Cardiac septum (tissue), 1 donor: ENCODE measurements around the gene SPRR2E. TPM values are rescaled to one million over a fixed set of nuclear protein-coding genes. Genes with fewer than 3 reads are reported as not detected.
"Not testable (repeated sequence)": the region's sequence is repeated elsewhere in the genome, so short reads cannot be mapped to it uniquely, and the experiment has no call there.

Experiments
- DNase-seq: peaks from one replicate; pipeline ENCODE4 v3.0.0-alpha.2; 2020; ENCODE audit warnings: low spot score
- intact Hi-C: fragments of 100-400 bp; cut with DNase I; formaldehyde crosslinking; loops from one replicate; pipeline ENCODE4 v1.14.0; 2022
- long read RNA-seq: library from polyadenylated mRNA; unstranded; transcript quantifications from one replicate; pipeline ENCODE4 v2.0.0, GENCODE V29; 2021
- total RNA-seq: library from RNA; stranded (reverse); fragmentation: NEBNext Ultra II Directional; extraction: Animal tissue kit (Norgen Biotek cat#: 25700); gene quantifications from one replicate; pipeline ENCODE4 v1.2.1, GENCODE V29; 2021
- donor health status: DM: no; HTN: no; CAD: no.

The SPRR2E gene
- not detected for total RNA-seq
- long read RNA-seq: 0 reads

DNA sequence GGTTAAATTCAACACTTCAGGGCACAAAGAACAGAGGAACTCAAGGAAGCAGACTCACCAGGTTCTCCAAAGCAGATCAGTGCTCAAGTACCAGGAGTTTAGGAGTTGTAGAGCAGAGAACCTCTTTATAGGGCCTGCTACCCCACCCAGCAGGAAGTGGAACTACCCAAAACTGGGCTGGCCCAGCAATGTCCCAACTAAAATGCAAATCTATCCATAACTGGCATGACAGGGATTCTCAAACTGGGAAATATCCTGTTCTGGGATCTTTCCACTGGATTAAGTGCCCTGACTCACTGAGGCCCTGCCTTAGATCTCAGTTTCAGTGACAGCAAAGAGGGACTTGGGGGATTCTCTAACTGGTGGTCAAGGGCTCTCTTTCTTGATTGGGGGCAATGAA is at the start of gene SPRR2E:
Gene SPRR2E, minus strand, starts transcription at position 101 of the 400 bp plus-strand sequence. CDS start 775 bp downstream, outside the sequence.
- DNase-seq: no peak
- intact Hi-C loops: no loop called here

DNA sequence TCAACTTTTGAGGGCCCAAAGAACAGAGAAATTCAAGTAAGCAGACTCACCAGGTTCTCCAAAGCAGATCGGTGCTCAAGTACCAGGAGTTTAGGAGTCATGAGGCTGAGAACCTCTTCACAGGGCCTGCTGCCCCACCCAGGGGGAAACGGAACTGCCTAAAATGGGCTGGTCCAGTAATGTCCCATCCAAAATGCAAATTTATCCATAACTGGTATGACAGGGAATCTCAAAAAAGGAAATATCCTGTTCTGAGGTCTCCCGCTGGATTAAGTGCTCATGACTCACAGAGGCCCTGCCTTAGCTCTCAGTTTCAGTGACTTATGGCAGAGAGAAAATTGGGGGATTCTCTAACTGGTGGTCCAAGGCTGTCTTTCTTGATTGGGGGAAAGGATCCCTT is 47.1 kb upstream of the SPRR2E start:
- DNase-seq: no peak
- intact Hi-C loops: no loop called here

DNA sequence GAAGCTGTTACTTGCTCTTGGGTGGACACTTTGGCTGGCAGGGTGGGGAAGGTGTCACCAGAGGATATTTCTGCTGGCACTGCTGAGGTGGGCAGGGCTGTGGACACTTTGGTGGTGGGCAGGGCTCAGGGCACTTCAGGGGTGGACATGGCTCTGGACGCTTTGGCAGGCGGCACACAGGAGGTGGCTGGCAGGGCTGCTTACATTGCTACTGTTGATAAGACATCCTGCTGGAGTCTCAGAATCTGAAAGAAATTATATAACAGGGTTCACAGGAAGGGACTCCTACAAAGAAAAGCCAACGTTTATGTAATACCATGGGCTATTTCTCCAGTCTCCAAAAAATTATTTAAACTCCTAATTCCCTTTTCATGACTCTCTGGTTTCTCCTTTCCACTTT is 46.2 kb upstream of the SPRR2E start:
- intact Hi-C loops: no loop called here
- no peak for DNase-seq

DNA sequence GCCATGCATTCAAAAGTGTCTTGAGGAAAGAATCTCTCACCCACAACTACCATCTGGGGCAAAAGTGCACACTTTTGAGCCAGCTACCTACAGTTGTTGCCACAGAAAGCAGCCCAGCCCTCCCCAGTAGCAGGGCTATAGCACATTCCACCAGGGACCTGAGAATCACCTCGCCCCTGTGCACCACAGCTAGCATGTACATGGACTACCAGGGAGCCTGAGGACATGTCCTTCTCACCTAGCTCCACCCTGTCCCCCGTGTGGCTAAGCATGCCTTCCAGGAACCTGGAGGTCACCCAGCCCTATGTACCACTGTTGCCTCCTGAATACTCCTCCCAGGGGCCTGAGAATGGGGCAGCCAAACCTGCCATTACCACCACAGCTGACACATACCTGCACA is 39.4 kb upstream of the SPRR2E start:
- no peak for DNase-seq
- intact Hi-C loops: no loop called here

DNA sequence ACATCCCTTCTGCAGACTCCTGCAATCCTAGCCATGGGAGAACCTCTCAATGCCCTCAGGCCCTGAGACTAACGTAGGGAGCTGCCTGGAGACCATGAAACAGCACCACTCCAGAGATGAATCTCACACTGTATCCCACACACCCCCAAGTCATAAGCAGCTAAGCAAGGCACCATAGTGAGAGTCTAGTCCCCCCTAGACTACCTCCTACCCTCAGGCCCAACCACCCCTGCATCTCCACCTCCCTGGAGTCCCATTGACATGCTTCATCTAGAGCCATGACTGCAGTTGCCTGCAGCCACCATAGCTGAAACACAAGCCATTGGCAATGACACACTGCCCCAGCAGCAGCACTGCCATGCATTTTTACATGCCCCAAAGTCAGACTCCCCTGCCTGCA is 38.9 kb upstream of the SPRR2E start:
- DNase-seq: no peak
- intact Hi-C loops: no loop called here

DNA sequence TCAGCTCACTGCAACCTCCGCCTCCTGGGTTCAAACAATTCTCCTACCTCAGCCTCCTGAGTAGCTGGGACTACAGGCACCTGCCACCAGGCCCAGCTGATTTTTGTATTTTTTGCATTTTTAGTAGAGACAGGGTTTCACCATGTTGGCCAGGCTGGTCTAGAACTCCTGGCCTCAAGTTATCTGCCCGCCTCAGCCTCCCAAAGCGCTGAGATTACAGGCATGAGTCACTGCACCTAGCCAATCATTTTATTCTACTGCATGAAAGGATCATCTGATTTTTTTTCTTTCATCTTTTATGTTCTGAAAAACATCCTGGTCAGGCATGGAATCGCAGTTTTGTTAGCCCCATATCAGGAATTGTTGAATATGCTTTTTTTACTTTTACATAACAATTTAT is 34.4 kb upstream of the SPRR2E start:
- intact Hi-C loops, DNase-seq: not testable (repeated sequence)

GRCh38 chr1:153127296-153127695 is 33.0 kb upstream of the SPRR2E start:
- DNase-seq: no peak
- intact Hi-C loops: no loop called here

GRCh38 chr1:153125536-153125935 is 31.2 kb upstream of the SPRR2E start:
- no peak for DNase-seq
- intact Hi-C loops: no loop called here

GRCh38 chr1:153123793-153124192 is 29.5 kb upstream of the SPRR2E start:
- intact Hi-C loops: not testable (repeated sequence)

DNA sequence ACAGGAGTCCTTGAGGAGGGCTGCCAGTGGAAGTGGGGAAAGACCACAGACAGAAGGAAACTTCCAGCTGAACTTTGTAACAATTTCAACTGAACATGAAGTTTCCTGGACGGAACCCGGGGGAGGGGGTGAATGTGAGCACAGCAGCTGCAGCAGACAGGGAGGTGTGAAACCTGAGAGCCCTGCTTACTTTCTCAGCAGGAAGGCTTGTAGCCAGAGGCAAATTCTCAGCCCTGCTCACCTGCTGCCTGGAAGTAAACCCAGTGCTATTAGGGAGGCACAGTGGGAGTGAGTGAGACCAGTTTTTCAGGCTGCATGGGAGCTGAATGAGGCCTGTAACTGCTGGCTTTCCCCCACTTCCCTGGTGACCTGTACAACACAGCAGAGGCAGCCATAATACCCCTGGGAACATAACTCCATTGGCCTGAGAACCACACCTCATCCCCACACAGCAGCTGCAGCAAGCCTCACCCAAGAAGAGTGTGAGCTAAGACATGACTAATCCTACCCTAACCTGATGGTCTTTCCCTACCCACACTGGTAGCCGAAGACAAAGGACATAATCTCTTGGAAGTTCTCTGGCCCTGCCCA is 28.6 kb upstream of the SPRR2E start:
- intact Hi-C loops: no loop called here
- no peak for DNase-seq

More at GRCh38 chr1:153123793-153124192, 29.5 kb upstream of the SPRR2E start:
- not testable (repeated sequence) for DNase-seq

- DNase-seq: no peak
- intact Hi-C loops: no loop called here
Observed at GRCh38 chr1:153120945-153121344, 26.6 kb upstream of the SPRR2E start.

- no peak for DNase-seq
- intact Hi-C loops: no loop called here
Observed at GRCh38 chr1:153119491-153119971, 25.2 kb upstream of the SPRR2E start.

GRCh38 chr1:153115264-153115663 is 20.9 kb upstream of the SPRR2E start:
- intact Hi-C loops, DNase-seq: not testable (repeated sequence)

DNA sequence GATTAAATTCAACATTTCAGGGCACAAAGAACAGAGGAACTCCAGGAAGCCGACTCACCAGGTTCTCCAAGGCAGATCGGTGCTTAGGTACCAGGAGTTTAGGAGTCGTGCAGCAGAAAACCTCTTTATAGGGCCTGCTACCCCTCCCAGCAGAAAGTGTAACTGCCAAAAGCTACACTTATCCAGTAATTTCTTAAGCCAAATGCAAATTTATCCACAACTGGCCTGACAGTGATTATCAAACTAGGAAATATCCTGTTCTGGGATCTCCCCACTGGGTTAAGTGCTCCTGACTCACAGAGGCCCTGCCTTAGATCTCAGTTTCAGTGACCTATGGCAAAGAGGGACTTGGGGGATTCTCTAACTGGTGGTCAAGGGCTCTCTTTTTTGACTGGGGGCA is 19.1 kb upstream of the SPRR2E start, which contains the start of gene SPRR2F:
Gene SPRR2F, minus strand, starts transcription at position 101 of the 400 bp plus-strand sequence. CDS start 783 bp downstream, outside the sequence.
- intact Hi-C loops: no loop called here
- no peak for DNase-seq

GRCh38 chr1:153112454-153112853 is 18.1 kb upstream of the SPRR2E start:
- DNase-seq, intact Hi-C loops: not testable (repeated sequence)

- intact Hi-C loops: no loop called here
Observed at GRCh38 chr1:153100245-153100644, 5.9 kb upstream of the SPRR2E start.

GRCh38 chr1:153099461-153100045 is 5.2 kb upstream of the SPRR2E start:
- DNase-seq: no peak
- intact Hi-C loops: no loop called here

More at GRCh38 chr1:153100245-153100644, 5.9 kb upstream of the SPRR2E start:
- no peak for DNase-seq

GRCh38 chr1:153095764-153096163 is 1.4 kb upstream of the SPRR2E start:
- intact Hi-C loops: no loop called here
- no peak for DNase-seq

DNA sequence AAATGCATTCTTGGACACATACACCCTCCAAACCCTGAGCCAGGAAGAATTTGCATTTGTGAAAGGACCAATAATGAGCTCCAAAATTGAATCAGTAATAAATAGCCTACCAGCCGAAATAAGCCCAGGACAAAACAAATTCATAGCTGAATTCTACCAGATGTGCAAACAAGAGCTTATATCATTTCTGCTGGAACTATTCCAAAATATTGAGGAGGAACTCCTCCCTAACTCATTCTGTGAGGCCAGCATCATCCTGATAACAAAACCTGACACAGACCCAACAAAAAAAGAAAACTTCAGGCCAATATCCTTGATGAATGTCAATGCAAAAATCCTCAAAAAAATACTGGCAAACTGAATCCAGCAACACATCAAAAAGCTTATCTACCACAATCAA is 6.7 kb downstream of the SPRR2E start:
- DNase-seq: no peak
- intact Hi-C loops: no loop called here

GRCh38 chr1:153081736-153082135 is 12.6 kb downstream of the SPRR2E start:
- intact Hi-C loops: no loop called here
- DNase-seq: no peak
